ENCODE results near the gene FKBP8.

FKBP8 gene

GRCh38 chr19:18483119-18483890, 60.1 kb downstream of the FKBP8 start:
- no peak for DNase-seq (ENCODE audit: low spot score)

Measured in iPS-NIHi11 (cell line).